ENCODE results near the gene CYB561.

Gene CYB561

GRCh38 chr17:63423963-63424362 lies 22.1 kb downstream of the CYB561 start:
- H3K4me1 ChIP-seq (ENCODE audit: control insufficient read depth in 2 of 2, insufficient read depth in 2 of 2, low read length in 2 of 2): no peaks in the 10 kb centered on the region
- no peaks in the 10 kb centered on the region for H3K9me3 ChIP-seq (ENCODE audit: control insufficient read depth in 2 of 2, low read length in 2 of 2)
- H3K36me3 ChIP-seq (ENCODE audit: control insufficient read depth in 2 of 2, insufficient read depth in 2 of 2, low read length in 2 of 2): no peaks in the 10 kb centered on the region
- no peak overlapping the region for H3K9ac ChIP-seq (ENCODE audit: low read depth in 1 of 2, low read length in 2 of 2)
- H3K4me3 ChIP-seq (ENCODE audit: low read length in 2 of 2): no peak overlapping the region
- no peaks in the 10 kb centered on the region for H3K27me3 ChIP-seq (ENCODE audit: control insufficient read depth in 2 of 2, insufficient read depth in 2 of 2, low read length in 2 of 2)
- H3K27ac ChIP-seq (ENCODE audit: low read depth in 2 of 2, low read length in 2 of 2): no peak overlapping the region

DNA sequence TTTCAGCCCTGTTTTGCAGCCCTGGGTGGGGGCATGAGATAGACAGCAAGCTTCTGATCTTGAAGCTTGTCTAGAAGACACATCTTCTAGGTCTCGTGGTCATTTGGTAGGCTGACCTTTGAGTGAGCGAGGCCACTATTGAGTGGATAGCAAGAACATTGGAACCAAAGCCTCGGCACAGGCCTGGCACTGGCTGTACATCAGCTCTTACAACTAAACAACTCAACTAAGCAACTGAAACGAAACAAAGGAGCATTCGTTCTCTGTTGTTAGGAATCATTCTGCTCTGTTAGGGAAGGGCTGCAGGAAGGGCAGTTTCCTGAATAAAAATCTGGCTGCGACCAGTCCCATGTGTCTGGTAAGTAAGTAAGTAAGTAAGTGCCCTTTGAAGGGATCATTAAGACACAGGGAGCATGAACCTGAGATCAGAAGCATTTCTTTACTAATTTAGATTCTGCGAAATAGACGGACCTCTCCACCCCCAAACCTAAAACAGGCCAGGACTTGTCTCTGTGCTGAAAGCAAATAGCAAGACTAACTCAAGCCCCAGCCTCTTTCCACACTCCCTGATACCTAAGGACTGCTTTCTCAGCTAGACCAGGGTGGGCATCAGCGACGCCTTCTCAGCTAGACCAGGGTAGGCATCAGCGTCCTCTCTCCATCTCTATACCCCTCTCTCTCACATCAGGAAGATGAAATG lies 22.7 kb downstream of the CYB561 start:
- Histone ChIP-seq H3K27ac (ENCODE audit: low read depth in 2 of 2, low read length in 2 of 2) (no peak overlapping the region), H3K36me3 (ENCODE audit: control insufficient read depth in 2 of 2, insufficient read depth in 2 of 2, low read length in 2 of 2) (no peaks in the 10 kb centered on the region), H3K27me3 (ENCODE audit: control insufficient read depth in 2 of 2, insufficient read depth in 2 of 2, low read length in 2 of 2) (no peaks in the 10 kb centered on the region), H3K9ac (ENCODE audit: low read depth in 1 of 2, low read length in 2 of 2) (no peak overlapping the region), H3K9me3 (ENCODE audit: control insufficient read depth in 2 of 2, low read length in 2 of 2) (no peaks in the 10 kb centered on the region), H3K4me3 (ENCODE audit: low read length in 2 of 2) (no peak overlapping the region), H3K4me1 (ENCODE audit: control insufficient read depth in 2 of 2, insufficient read depth in 2 of 2, low read length in 2 of 2) (no peaks in the 10 kb centered on the region)

- H3K9me3 ChIP-seq (ENCODE audit: control insufficient read depth in 2 of 2, low read length in 2 of 2): no peaks in the 10 kb centered on the region
- no peaks in the 10 kb centered on the region for H3K36me3 ChIP-seq (ENCODE audit: control insufficient read depth in 2 of 2, insufficient read depth in 2 of 2, low read length in 2 of 2)
- H3K4me1 ChIP-seq (ENCODE audit: control insufficient read depth in 2 of 2, insufficient read depth in 2 of 2, low read length in 2 of 2): no peaks in the 10 kb centered on the region
- no peak overlapping the region for H3K27ac ChIP-seq (ENCODE audit: low read depth in 2 of 2, low read length in 2 of 2)
- H3K4me3 ChIP-seq (ENCODE audit: low read length in 2 of 2): no peak overlapping the region
- no peak overlapping the region for H3K9ac ChIP-seq (ENCODE audit: low read depth in 1 of 2, low read length in 2 of 2)
- H3K27me3 ChIP-seq (ENCODE audit: control insufficient read depth in 2 of 2, insufficient read depth in 2 of 2, low read length in 2 of 2): no peaks in the 10 kb centered on the region
Observed at GRCh38 chr17:63421681-63422645, 24.1 kb downstream of the CYB561 start.

GRCh38 chr17:63420868-63421680 lies 25.0 kb downstream of the CYB561 start:
- Histone ChIP-seq H3K27ac (ENCODE audit: low read depth in 2 of 2, low read length in 2 of 2) (no peak overlapping the region), H3K9me3 (ENCODE audit: control insufficient read depth in 2 of 2, low read length in 2 of 2) (no peaks in the 10 kb centered on the region), H3K4me1 (ENCODE audit: control insufficient read depth in 2 of 2, insufficient read depth in 2 of 2, low read length in 2 of 2) (no peaks in the 10 kb centered on the region), H3K36me3 (ENCODE audit: control insufficient read depth in 2 of 2, insufficient read depth in 2 of 2, low read length in 2 of 2) (no peaks in the 10 kb centered on the region), H3K4me3 (ENCODE audit: low read length in 2 of 2) (no peak overlapping the region), H3K27me3 (ENCODE audit: control insufficient read depth in 2 of 2, insufficient read depth in 2 of 2, low read length in 2 of 2) (no peaks in the 10 kb centered on the region), H3K9ac (ENCODE audit: low read depth in 1 of 2, low read length in 2 of 2) (no peak overlapping the region)

DNA sequence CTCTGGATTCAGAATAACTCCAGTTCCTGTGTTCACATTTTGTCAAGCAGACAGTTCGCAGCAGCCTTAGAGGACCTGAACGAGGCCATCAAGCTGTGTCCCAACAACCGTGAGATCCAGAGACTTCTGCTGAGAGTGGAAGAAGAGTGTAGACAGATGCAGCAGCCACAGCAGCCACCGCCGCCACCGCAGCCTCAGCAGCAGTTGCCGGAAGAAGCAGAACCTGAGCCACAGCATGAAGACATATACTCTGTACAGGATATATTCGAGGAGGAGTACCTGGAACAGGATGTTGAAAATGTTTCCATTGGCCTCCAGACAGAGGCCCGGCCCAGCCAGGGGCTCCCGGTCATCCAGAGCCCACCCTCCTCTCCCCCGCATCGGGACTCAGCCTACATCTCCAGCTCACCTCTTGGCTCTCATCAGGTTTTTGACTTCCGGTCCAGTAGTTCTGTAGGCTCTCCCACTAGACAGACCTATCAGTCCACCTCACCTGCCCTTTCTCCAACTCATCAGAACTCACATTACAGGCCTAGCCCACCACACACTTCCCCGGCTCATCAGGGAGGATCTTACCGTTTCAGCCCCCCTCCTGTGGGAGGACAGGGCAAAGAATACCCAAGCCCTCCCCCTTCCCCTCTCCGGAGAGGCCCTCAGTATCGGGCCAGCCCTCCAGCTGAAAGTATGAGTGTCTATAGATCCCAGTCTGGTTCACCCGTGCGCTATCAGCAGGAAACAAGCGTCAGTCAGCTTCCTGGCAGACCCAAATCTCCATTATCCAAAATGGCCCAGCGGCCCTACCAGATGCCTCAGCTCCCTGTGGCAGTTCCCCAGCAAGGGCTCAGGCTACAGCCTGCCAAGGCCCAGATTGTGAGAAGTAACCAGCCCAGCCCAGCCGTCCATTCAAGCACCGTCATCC lies 25.9 kb downstream of the CYB561 start:
- no peak overlapping the region for H3K27ac ChIP-seq (ENCODE audit: low read depth in 2 of 2, low read length in 2 of 2)
- H3K4me3 ChIP-seq (ENCODE audit: low read length in 2 of 2): no peak overlapping the region
- H3K4me1 ChIP-seq (ENCODE audit: control insufficient read depth in 2 of 2, insufficient read depth in 2 of 2, low read length in 2 of 2): no peaks in the 10 kb centered on the region
- H3K27me3 ChIP-seq (ENCODE audit: control insufficient read depth in 2 of 2, insufficient read depth in 2 of 2, low read length in 2 of 2): no peaks in the 10 kb centered on the region
- H3K36me3 ChIP-seq (ENCODE audit: control insufficient read depth in 2 of 2, insufficient read depth in 2 of 2, low read length in 2 of 2): no peaks in the 10 kb centered on the region
- H3K9ac ChIP-seq (ENCODE audit: low read depth in 1 of 2, low read length in 2 of 2): no peak overlapping the region
- H3K9me3 ChIP-seq (ENCODE audit: control insufficient read depth in 2 of 2, low read length in 2 of 2): no peaks in the 10 kb centered on the region

DNA sequence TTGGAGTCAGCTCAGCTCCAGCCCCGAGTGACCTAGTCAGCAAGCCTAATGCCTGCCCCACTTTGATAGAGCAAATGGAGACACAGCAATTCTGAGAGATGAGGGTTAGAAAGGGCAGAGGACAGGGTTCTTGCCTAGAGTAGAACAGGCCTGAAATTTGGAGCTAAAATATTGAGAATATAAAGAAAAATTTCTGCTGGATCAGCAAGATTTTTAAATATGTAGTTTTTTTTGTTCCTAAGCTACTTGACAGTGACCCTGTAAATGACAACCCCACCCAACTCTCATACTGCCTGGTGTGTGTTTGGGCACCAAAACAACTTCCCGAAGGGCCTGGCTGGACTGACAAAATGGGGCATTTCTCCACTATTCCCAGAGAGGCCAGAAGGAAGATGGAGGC lies 26.7 kb downstream of the CYB561 start:
- Histone ChIP-seq H3K27me3 (ENCODE audit: control insufficient read depth in 2 of 2, insufficient read depth in 2 of 2, low read length in 2 of 2) (no peaks in the 10 kb centered on the region), H3K9me3 (ENCODE audit: control insufficient read depth in 2 of 2, low read length in 2 of 2) (no peaks in the 10 kb centered on the region), H3K27ac (ENCODE audit: low read depth in 2 of 2, low read length in 2 of 2) (no peak overlapping the region), H3K4me1 (ENCODE audit: control insufficient read depth in 2 of 2, insufficient read depth in 2 of 2, low read length in 2 of 2) (no peaks in the 10 kb centered on the region), H3K9ac (ENCODE audit: low read depth in 1 of 2, low read length in 2 of 2) (no peak overlapping the region), H3K36me3 (ENCODE audit: control insufficient read depth in 2 of 2, insufficient read depth in 2 of 2, low read length in 2 of 2) (no peaks in the 10 kb centered on the region), H3K4me3 (ENCODE audit: low read length in 2 of 2) (no peak overlapping the region)

- H3K4me1 ChIP-seq (ENCODE audit: control insufficient read depth in 2 of 2, insufficient read depth in 2 of 2, low read length in 2 of 2): no peaks in the 10 kb centered on the region
- H3K9me3 ChIP-seq (ENCODE audit: control insufficient read depth in 2 of 2, low read length in 2 of 2): no peaks in the 10 kb centered on the region
- H3K9ac ChIP-seq (ENCODE audit: low read depth in 1 of 2, low read length in 2 of 2): no peak overlapping the region
- no peaks in the 10 kb centered on the region for H3K36me3 ChIP-seq (ENCODE audit: control insufficient read depth in 2 of 2, insufficient read depth in 2 of 2, low read length in 2 of 2)
- no peaks in the 10 kb centered on the region for H3K27me3 ChIP-seq (ENCODE audit: control insufficient read depth in 2 of 2, insufficient read depth in 2 of 2, low read length in 2 of 2)
- H3K4me3 ChIP-seq (ENCODE audit: low read length in 2 of 2): no peak overlapping the region
- no peak overlapping the region for H3K27ac ChIP-seq (ENCODE audit: low read depth in 2 of 2, low read length in 2 of 2)
Observed at GRCh38 chr17:63418540-63418939, 27.6 kb downstream of the CYB561 start.

DNA sequence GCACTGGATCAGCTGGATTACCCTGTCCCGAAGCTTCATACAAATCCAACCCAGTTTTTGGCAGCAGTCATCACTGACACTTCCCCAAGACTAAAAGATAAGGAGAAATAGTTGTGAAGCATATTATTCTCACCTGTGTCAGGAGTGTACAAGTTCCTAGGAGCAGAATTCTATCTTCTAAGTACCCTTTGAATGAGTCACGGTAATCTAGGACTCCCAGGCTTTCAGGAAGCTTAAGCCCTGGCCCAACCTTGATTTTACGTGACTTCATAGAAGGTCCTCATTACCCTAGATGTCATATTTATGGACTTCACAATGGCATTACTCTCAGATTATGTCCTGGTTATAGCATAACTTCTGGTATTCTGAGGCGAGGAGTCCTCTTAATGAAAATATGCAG lies 31.9 kb downstream of the CYB561 start:
- no peaks in the 10 kb centered on the region for H3K9me3 ChIP-seq (ENCODE audit: control insufficient read depth in 2 of 2, low read length in 2 of 2)
- no peak overlapping the region for H3K9ac ChIP-seq (ENCODE audit: low read depth in 1 of 2, low read length in 2 of 2)
- H3K27me3 ChIP-seq (ENCODE audit: control insufficient read depth in 2 of 2, insufficient read depth in 2 of 2, low read length in 2 of 2): no peaks in the 10 kb centered on the region
- no peaks in the 10 kb centered on the region for H3K4me1 ChIP-seq (ENCODE audit: control insufficient read depth in 2 of 2, insufficient read depth in 2 of 2, low read length in 2 of 2)
- H3K27ac ChIP-seq (ENCODE audit: low read depth in 2 of 2, low read length in 2 of 2): no peak overlapping the region
- peaks cover 0 to 5% of the 10 kb centered on the region in 2 donors for H3K36me3 ChIP-seq (ENCODE audit: control insufficient read depth in 2 of 2, insufficient read depth in 2 of 2, low read length in 2 of 2)
- no peak overlapping the region for H3K4me3 ChIP-seq (ENCODE audit: low read length in 2 of 2)

GRCh38 chr17:63413128-63413527 lies 33.0 kb downstream of the CYB561 start:
- Histone ChIP-seq H3K27ac (ENCODE audit: low read depth in 2 of 2, low read length in 2 of 2) (no peak overlapping the region), H3K9me3 (ENCODE audit: control insufficient read depth in 2 of 2, low read length in 2 of 2) (no peaks in the 10 kb centered on the region), H3K9ac (ENCODE audit: low read depth in 1 of 2, low read length in 2 of 2) (no peak overlapping the region), H3K4me1 (ENCODE audit: control insufficient read depth in 2 of 2, insufficient read depth in 2 of 2, low read length in 2 of 2) (no peaks in the 10 kb centered on the region), H3K4me3 (ENCODE audit: low read length in 2 of 2) (no peak overlapping the region), H3K27me3 (ENCODE audit: control insufficient read depth in 2 of 2, insufficient read depth in 2 of 2, low read length in 2 of 2) (no peaks in the 10 kb centered on the region), H3K36me3 (ENCODE audit: control insufficient read depth in 2 of 2, insufficient read depth in 2 of 2, low read length in 2 of 2) (peaks cover 0 to 5% of the 10 kb centered on the region in 2 donors)

Measured in mucosa of rectum (tissue), 2 donors.